HG02981 (cell line): ENCODE data around the gene C20orf204.
"Not testable (repeated sequence)": the region's sequence is repeated elsewhere in the genome, so short reads cannot be mapped to it uniquely, and the experiment has no call there.

Source experiments
- ATAC-seq: cut with Tn5 transposase; IDR thresholded peaks from one replicate; pipeline ENCODE4 v1.9.1; 2021; ENCODE audit warnings: mild to moderate bottlenecking, moderate library complexity; ENCODE audit not compliant: unreplicated experiment

Gene C20orf204

DNA sequence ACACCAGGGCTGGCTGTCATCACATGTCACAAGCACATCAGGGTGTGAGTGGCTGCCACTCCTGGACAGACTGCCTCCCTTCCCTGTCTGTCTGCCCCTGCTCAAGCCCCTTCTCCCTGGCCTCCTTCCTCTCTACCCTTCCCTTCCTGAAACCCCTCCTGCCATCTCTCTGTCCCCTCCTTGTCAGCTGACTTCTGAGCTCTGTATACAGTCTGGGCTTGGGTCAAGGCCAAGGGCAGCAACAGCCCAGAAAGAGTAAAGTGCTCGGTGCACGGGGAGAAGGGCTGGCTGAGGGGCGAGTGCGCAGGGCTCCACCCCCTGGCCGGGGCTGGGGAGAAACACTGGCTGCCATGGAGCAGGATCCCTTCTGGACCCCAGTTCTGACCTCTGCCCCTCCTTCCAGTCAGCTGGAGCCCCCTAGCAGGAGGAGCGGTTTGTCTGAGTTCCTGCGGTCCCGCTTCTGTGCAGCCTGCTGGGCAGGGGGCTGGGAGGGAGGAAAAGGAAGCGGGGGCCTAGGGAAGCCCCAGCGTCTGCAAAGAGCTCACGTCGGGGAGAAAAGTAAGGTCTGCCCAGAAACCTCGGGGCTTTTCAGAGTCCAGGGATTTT is 46.2 kb downstream of the C20orf204 start:
- no peak for ATAC-seq

DNA sequence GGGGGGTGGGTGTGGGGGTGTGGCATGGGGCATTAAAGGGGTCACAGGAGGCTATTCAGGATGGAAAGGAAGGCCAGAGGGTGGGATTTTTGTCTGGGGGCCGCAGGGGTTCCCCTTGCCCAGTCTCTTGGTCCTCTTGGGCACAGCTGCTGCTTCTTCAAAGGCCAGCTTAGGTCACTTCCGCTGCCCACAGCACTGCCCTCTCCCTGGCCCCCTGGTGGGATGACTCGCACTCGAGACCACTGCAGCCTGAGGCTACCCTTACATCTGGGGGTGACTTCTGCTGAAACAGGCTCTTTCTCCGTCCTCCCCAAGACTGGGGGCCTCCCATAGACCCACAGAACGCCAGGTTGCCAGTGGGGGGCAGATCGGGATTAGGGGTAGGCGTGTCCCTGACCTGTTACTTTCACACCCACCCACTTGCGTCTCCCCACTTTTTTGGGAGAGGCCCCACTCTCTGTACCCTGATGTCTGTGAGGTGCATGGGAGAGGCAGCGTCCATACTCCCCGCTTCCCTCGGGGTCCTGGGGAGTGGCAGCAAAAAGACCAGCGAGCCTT is 46.9 kb downstream of the C20orf204 start:
- ATAC-seq: no peak

DNA sequence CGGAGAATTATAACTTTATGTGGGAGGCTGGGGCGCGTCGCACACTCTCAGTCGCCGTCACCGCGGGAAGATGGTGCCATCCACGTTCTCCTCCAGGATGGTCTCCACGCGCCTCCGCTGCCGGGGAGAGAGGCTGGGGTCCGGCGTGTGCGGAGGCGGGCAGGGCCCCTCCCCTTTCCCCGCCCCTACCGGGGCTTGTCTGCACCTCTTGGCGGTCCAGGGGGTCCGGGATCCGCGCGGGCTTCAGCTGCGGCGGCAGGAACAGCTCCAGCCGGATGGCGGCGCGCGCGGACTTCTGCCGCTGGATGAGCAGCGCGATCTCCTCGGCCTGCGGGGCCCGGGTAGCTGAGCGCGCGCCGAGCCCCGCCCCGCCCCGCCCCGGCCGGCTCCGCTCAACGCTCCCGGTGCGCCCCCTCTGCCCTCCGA is 47.4 kb downstream of the C20orf204 start:
- no peak for ATAC-seq

DNA sequence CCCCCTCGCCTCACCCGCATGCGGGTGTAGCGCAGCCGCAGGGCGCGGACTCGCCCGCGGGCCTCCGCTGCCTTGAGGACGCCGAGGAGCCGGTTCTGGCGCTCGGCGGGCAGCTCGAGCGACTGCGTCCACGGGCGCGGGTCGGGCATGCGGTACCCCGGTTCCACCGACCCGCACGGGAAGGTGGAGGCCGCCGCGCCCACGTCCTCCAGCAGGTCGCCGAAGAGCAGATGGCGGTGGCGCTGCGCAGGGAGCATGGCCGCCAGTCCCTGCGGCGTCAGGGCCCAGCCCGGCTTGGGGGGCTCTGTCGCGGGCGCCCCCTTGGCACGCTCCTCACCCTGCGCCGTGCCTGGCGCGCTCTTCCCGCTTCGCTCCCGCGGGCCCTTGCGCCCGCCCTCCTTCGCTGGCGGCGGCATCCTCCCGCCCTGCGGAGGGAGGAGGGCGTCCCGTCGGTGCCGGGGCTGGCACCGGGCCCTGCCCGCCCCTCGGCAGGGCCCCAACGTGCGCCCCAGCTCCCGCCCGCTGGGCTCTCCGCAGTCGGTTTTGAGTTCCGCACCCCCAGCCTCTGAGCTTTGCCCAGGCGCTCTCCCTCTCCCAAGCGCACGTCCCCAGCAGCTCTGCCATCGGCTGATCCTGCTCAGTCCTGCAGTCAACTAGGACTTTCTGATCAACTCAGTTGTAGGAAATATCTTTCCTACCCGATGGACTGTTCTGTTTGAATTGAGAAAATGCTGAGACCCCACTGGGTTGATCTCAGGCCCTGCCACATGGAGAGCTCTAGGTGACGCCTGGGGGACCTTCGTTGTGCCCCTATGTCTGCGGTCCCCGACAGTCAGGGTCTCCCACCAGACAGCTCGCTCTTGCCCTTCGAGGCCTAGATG is 48.1 kb downstream of the C20orf204 start, which contains the start of gene LKAAEAR1:
Gene LKAAEAR1, minus strand, starts transcription at position 595 of the 881 bp plus-strand sequence. Its CDS starts 179 bp downstream, at position 416.
- ATAC-seq: no peak

DNA sequence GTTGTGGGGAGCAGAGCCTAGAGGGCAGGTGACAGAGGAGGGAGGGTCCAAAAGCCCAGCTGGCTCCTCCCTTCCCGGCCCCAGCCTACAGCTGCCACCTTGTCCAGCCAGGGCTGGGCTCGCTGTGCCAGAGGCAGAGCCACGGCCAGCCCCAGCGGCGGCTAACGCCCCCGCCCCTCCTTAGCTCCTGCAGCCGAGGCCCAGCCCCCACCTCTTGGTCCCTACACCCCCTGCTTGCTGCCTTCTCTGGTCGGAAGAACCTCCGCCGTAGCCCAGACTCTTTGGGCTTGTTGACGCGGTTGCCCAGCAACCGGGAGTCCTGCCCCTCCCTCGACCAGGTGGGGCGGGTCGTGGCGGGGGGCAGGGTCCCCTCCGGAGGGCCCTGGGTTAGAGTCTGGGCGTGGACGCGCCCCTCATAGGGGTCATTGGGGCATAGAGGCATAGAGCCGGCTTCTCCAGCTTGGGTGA is 48.7 kb downstream of the C20orf204 start:
- ATAC-seq: no peak

DNA sequence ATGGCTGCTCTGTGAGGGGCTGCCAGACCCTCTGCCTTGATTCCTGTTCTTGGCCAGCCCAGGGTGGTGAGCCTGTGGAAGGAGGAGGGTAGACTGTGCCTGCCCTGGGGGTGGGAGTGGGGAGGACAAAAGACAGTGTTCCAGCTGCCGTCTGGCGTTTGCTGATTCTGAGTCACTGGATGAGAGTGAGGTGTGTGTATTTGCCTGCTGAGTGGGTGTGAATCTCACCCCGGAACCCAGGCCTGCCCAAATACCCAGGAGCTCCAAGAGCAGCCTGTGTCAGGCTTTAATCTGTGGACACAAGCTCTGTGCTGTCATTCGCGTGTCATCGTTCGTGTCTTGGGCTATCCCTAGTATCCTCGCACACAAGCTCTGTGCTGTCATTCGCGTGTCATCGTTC is 50.8 kb downstream of the C20orf204 start:
- no peak for ATAC-seq

DNA sequence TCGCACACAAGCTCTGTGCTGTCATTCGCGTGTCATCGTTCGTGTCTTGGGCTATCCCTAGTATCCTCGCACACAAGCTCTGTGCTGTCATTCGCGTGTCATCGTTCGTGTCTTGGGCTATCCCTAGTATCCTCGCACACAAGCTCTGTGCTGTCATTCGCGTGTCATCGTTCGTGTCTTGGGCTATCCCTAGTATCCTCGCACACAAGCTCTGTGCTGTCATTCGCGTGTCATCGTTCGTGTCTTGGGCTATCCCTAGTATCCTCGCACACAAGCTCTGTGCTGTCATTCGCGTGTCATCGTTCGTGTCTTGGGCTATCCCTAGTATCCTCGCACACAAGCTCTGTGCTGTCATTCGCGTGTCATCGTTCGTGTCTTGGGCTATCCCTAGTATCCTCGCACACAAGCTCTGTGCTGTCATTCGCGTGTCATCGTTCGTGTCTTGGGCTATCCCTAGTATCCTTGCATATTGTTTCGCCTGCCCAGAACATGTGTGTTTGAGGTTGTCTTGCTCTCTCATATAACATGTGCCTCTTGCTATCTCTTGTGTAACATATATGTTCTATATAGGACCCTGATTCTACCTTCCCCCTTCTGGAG is 51.3 kb downstream of the C20orf204 start:
- not testable (repeated sequence) for ATAC-seq

DNA sequence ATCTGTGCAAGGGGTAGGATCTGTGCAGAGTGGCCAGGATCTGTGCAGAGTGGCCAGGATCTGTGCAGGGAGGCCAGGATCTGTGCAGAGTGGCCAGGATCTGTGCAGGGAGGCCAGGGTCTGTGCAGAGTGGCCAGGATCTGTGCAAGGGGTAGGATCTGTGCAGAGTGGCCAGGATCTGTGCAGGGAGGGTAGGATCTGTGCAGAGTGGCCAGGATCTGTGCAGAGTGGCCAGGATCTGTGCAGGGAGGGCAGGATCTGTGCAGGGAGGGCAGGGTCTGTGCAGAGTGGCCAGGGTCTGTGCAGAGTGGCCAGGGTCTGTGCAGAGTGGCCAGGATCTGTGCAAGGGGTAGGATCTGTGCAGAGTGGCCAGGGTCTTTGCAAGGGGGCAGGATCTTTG is 52.6 kb downstream of the C20orf204 start:
- not testable (repeated sequence) for ATAC-seq
